Measurements from ENCODE around the gene PLA2G5.

PLA2G5 gene

GRCh38 chr1:20070357-20070756 is 363 bp downstream of the PLA2G5 start:
- DNase-seq = no peak

DNA sequence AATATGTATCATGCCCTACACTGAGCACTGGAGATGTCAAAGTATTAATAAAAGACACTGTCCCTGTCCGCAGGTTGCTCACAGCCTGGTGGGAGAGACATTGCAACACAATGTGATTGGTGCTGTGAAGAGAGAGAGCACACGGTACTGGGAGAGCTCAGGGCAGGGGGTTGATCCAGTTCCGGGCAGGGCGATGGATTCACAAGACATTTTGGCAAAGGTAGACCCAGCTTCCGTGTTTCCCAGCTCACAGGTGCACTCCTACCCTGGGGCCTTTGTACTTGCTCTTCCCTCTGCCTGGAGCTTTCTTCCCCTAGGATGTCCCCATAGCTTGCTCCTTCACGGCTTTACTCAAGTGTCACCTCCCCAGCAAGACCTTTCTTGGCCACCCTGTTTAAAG is 1.4 kb downstream of the PLA2G5 start:
- no peak for DNase-seq

DNA sequence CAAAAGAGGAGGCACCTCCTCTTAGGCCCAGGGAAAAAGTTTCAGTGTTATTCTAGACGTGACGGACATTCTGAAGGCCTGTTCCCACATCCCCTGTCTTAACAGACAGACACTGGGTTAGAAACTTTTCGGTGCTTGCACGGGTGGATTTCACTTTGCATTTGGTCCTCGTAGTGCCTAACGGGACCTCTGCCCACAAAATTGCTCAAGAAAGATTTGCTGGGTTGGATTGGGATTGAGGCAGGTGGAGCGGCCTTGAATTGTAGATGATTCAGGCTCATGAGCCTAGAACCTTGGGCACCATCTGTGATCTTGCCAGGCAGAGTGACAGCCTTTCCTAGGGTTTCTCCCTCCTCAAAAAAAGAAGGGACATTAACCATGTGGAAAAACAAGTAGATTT is 2.8 kb downstream of the PLA2G5 start:
- no peak for DNase-seq

GRCh38 chr1:20073256-20073655 is 3.3 kb downstream of the PLA2G5 start:
- no peak for DNase-seq

DNA sequence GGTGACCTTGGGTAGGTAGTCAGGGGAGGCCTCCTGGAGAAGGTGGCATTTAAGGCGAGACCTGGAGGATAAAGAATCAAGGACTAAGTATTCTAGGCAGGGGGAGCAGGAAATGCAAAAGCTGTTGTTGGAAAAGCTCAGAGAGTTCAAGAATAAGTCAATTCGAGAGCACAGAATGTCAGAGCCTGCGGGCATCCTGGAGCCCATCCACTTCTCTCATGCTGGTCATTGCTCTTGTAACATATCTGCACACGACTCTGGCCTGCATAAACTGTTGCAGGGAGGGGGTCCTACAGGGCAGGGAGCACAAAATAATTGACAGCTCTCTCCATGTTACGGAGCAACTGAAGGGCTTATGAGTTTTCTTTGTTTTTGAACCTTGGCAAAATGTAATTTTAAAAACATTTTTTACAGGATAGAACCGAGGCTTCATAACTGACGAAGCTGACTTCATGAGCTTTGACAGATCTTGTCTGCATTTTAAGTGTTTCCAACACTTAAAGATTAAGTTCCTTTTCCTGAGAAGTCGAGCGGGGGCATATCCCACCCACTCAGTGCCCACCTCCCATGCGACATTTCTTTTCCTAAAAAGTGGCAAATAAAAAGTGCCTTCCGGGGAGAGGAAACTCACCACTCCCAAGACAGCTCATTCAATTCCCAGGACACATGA is 4.2 kb downstream of the PLA2G5 start:
- no peak for DNase-seq

GRCh38 chr1:20074725-20075171 is 4.8 kb downstream of the PLA2G5 start:
- DNase-seq = no peak

DNA sequence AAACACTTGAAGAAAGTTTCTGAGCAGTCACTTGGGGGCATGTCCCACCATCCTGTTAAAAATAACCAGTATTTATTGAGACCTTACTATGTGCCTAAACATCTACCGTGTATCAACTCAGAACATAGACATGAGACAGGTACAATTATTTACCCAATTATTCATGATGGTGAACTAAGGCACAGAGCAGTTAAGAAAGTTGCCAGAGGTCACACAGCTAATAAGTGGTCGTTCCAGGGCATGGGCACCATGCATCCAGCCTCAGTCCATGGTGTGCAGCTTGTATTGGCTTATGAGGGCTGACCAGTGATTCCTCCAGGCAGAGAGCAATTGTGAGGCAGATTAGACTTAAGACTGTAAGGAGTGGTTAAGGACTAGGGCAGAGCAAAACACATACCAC is 5.4 kb downstream of the PLA2G5 start:
- no peak for DNase-seq

DNA sequence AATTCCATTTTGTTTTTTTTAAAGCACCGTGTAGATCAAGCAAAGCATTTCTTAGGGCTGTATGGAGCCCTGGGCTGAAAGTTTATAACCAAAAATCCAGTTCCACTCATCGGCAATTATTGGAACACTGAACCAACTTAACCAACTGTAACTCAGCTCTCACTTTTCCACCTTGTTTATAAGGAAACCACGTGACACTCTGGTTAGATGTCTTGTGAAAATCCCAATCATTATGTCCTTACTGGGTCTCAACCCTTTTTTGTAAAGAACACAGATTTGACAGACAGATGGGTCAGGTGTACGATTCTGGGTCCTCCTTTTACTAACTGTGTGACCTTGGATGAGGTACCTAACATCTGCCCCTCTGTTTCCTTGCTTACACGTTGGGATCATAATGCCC is 6.2 kb downstream of the PLA2G5 start:
- DNase-seq = no peak

DNA sequence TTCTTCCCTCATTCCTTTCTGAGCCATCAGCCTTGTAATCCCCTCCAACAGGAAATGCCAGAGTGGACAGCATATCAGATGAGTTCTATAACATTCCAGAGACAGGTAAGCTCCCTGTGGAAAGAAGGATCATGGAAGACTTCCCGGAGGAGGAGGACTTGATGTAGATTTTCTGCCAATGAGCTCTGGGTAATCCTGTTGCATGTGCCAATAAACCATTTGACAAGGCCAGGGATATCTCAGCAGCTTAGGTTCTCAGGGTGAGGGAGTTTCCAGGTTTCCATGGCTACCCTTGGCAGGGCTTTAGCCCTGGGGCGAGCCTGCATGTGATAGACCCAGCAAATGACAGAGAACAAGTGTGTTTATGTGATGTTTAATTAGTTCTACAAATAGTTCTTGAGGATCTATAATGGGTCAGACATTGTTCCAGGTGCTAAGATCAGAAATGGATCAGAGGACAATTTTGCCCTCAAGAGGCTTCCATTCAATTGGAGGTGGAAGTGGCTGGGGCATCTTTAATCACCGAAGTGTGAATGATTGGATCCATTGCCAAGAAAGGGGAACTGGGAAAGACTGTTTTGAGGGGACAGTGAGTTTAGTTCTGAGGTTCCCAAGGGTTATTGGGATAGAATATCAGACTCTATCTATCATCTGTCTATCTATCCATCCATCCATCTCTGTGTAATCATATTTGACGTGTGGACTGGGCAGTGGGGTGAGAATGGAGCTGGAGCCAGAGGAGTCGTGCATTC is 6.9 kb downstream of the PLA2G5 start:
- no peak for DNase-seq

DNA sequence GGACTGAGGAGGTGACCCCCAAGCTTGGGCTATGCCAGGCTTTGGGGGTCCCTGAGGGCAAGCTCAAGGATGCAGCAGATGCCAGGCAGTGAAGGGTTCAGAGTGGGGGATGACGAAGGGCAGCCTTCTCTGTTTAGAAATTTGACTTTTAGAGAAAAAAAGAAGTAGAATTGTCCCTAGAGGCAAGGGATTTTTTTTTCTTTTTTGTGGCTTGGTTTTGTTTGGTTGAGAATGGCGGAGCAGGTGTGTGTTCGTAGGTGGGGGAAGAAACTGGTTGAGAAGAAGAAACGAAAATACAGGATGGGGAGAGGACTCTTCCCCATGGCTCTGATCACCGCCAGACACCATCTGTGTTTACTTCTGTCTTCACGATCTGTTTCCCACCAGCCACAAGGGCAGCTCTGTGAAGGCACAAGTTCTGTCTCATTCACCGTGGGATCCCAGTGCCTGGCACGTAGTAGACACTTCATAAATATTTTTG is 8.2 kb downstream of the PLA2G5 start:
- DNase-seq = no peak

- no peak for DNase-seq
These were observed 8.7 kb downstream of the PLA2G5 start for GRCh38 chr1:20078711-20079110.

DNA sequence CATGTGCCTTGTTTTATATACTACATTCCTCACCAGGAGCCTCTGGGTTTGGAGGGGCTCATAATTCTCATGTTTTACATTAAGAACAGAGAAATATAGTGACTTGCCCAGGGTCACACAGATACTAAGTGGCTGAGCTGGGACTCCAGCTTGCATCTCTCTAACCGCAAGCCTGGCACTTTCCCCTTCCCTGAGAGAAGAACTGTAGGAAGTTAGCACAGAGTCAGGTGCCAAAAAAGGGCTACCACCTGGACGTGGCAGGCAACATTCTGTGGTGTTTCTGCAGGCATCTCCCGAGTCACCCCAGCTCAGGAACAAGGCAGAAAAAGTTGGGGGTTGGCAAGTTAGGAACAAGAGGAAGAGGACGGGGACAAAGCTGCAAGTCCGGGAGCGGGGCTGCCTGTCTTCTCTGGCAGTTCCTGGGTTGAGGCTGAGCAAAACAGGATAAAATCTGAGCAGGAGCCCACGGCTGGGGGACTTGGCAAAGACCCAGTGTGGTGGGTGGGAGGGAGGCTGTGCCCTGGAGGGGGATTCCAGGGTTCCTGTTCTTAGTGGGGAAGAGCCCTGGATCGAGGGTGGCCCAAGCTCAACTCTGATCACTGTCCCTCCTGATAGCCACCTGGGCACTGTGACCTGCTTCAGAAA is 9.8 kb downstream of the PLA2G5 start:
- no peak for DNase-seq

GRCh38 chr1:20080441-20081352 is 10.7 kb downstream of the PLA2G5 start:
- no peak for DNase-seq

GRCh38 chr1:20081353-20081810 is 11.4 kb downstream of the PLA2G5 start:
- DNase-seq = no peak

GRCh38 chr1:20082772-20083171 is 12.8 kb downstream of the PLA2G5 start:
- no peak for DNase-seq

GRCh38 chr1:20083178-20083944 is 13.4 kb downstream of the PLA2G5 start:
- no peak for DNase-seq

DNA sequence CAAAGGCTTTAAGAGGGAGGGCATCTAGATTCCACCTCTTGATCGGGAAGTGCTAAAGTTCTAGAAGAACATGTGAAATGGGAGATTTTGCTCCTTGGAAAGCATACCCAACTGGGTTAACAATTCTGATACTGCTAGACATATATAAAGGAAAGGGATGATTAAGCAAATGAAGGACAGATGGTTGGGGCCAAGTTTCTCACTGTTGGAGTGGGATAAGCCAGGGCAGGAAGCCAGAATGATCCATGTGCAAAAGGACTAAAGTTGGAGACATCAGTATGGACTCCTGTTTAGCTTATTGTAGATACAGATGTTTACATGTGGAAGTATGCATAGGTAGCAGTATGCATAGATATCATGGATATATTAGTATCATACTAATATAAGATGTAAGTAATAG is 16.8 kb downstream of the PLA2G5 start:
- DNase-seq = no peak

- DNase-seq = no peak
These were observed 17.7 kb downstream of the PLA2G5 start for GRCh38 chr1:20087668-20088067.

GRCh38 chr1:20089328-20090077 is 19.5 kb downstream of the PLA2G5 start:
- no peak for DNase-seq

- no peak for DNase-seq
These were observed 20.1 kb downstream of the PLA2G5 start for GRCh38 chr1:20090119-20090518.

- no peak for DNase-seq
These were observed 20.6 kb downstream of the PLA2G5 start for GRCh38 chr1:20090641-20091040.

All from stimulated activated CD4-positive, alpha-beta T cell treated with anti-CD3 and anti-CD28 coated beads, Interleukin-2, amount 100 ng/mL, for 24 hours (primary cell).